HCT116 (cell line): ENCODE measurements around the gene MT1X. TPM values are rescaled to one million over a fixed set of nuclear protein-coding genes. Genes with fewer than 3 reads are reported as not detected.

Source experiments
- ATAC-seq: fragments of 200-7000 bp; cut with Tn5 transposase; 2 replicates; pipeline ENCODE4 v1.9.1; 2020; ENCODE audit warnings: mild to moderate bottlenecking, moderate library complexity
- BruUV-seq: library from RNA; stranded (reverse); fragments of 400-500 nt; replicated peaks from 2 replicates; lab custom pipeline; 2021; lab: Mats Ljungman, UMichigan
- CTCF ChIA-PET: fragments of 300-600 bp; sonication (Branson Sonifier 250); formaldehyde crosslinking; loops from one replicate; lab custom pipeline; 2021; ENCODE audit warnings: antibody characterized with exemption; lab: Charles Lee
- POLR2A ChIA-PET: fragments of 300-600, 350-600 bp; sonication (Branson Sonifier 250); formaldehyde crosslinking; loops from one replicate; lab custom pipeline; 2021; ENCODE audit warnings: antibody characterized with exemption; lab: Charles Lee
- RAD21 ChIA-PET, 2 experiments: fragments of 300-600 bp; sonication (Branson Sonifier 250); formaldehyde crosslinking; loops; one replicate each; lab custom pipeline; 2023; ENCODE audit warnings: low total read pairs in 2 of 2; ENCODE audit not compliant: uncharacterized antibody in 2 of 2, unreplicated experiment in 2 of 2, low non-redundant PET in 1 of 2; lab: Charles Lee
- DNase-seq: peaks from one replicate; pipeline ENCODE4 v3.0.0-alpha.2; 2010; ENCODE audit warnings: low read depth, low spot score
- H2AFZ ChIP-seq: fragments of 200-600 bp; shearing (Covaris generic), sonication (generic); 2 replicates; pipeline ENCODE4 v1.6.1; 2017; ENCODE audit warnings: low read depth, mixed run types, mixed read lengths, antibody characterized with exemption, low read length; ENCODE audit not compliant: poor library complexity, severe bottlenecking
- H3K27ac ChIP-seq: 2 replicates; pipeline ENCODE4 v1.5.1; 2012; ENCODE audit warnings: low read depth, low read length
- H3K27me3 ChIP-seq: fragments of 200-600 bp; sonication (generic); 2 replicates; pipeline ENCODE4 v1.6.1; 2016; ENCODE audit warnings: mixed run types, low read length, mixed read lengths; ENCODE audit not compliant: insufficient read depth
- H3K36me3 ChIP-seq, 2 experiments: fragments of 200-500 bp in 1 of 2; fragments of 200-600 bp in 1 of 2; sonication (Bioruptor generic) in 1 of 2; sonication (generic) in 1 of 2; 2 replicates each; pipeline versions ENCODE4 v1.5.1 to v1.6.1; 2014 to 2016; ENCODE audit warnings: low read length in 2 of 2, inconsistent platforms in 1 of 2, mixed read lengths in 1 of 2, mixed run types in 1 of 2; ENCODE audit not compliant: insufficient read depth in 2 of 2, control insufficient read depth in 1 of 2
- H3K4me1 ChIP-seq, 2 experiments: fragments of 200-600 bp in 1 of 2; sonication (generic) in 1 of 2; 2 replicates each; pipeline versions ENCODE4 v1.5.1 to v1.6.1; 2012 to 2017; ENCODE audit warnings: low read length in 2 of 2, inconsistent platforms in 1 of 2, mild to moderate bottlenecking in 1 of 2, mixed read lengths in 1 of 2, mixed run types in 1 of 2, moderate library complexity in 1 of 2; ENCODE audit not compliant: insufficient read depth in 2 of 2, control insufficient read depth in 1 of 2
- H3K4me2 ChIP-seq: fragments of 200-600 bp; sonication (generic); 2 replicates; pipeline ENCODE4 v1.6.1; 2017; ENCODE audit warnings: mixed run types, low read length, mixed read lengths
- H3K4me3 ChIP-seq, 2 experiments: fragments of 200-600 bp in 1 of 2; sonication (generic) in 1 of 2; replicated peaks in 1 of 2; 2 replicates each; pipeline ENCODE4 v1.5.1; 2011 to 2016; ENCODE audit warnings: low read length in 2 of 2, control low read depth in 1 of 2, low read depth in 1 of 2, mild to moderate bottlenecking in 1 of 2, mixed read lengths in 1 of 2, mixed run types in 1 of 2
- H3K79me2 ChIP-seq: fragments of 200-600 bp; sonication (generic); 2 replicates; pipeline ENCODE4 v1.6.1; 2017; ENCODE audit warnings: mild to moderate bottlenecking, mixed run types, low read length, moderate library complexity, mixed read lengths; ENCODE audit not compliant: insufficient read depth
- H3K9ac ChIP-seq: fragments of 200-600 bp; sonication (generic); 2 replicates; pipeline ENCODE4 v1.6.1; 2016; ENCODE audit warnings: low read length, mixed read lengths
- H3K9me2 ChIP-seq: fragments of 200-600 bp; sonication (generic), shearing (Covaris generic); 2 replicates; pipeline ENCODE4 v1.6.1; 2017; ENCODE audit warnings: mixed run types, mild to moderate bottlenecking, moderate library complexity; ENCODE audit not compliant: insufficient read depth
- H3K9me3 ChIP-seq, 2 experiments: fragments of 200-500 bp in 1 of 2; fragments of 200-600 bp in 1 of 2; sonication (Bioruptor generic) in 1 of 2; sonication (generic) in 1 of 2; 2 replicates each; pipeline ENCODE4 v1.6.1; 2014 to 2017; ENCODE audit warnings: low read length in 2 of 2, mixed read lengths in 2 of 2, inconsistent platforms in 1 of 2, low read depth in 1 of 2, mild to moderate bottlenecking in 1 of 2, mixed run types in 1 of 2, moderate library complexity in 1 of 2; ENCODE audit not compliant: control insufficient read depth in 1 of 2, insufficient read depth in 1 of 2
- H4K20me1 ChIP-seq: fragments of 200-600 bp; sonication (generic), shearing (Covaris generic); 2 replicates; pipeline ENCODE4 v1.6.1; 2017; ENCODE audit warnings: mixed run types, mild to moderate bottlenecking, moderate library complexity; ENCODE audit not compliant: insufficient read depth
- CBX3 ChIP-seq: IDR thresholded peaks from 2 replicates; pipeline ENCODE4 v1.6.1; 2012; ENCODE audit warnings: low read depth
- CEBPB ChIP-seq: IDR thresholded peaks from 2 replicates; pipeline ENCODE4 v1.6.1; 2012; ENCODE audit warnings: low read depth
- CTCF ChIP-seq, 3 experiments: fragments of 200-600 bp in 1 of 3; sonication (generic) in 1 of 3; IDR thresholded peaks in 2 of 3; conservative IDR thresholded peaks in 1 of 3; 2 replicates each; pipeline ENCODE4 v1.5.1; 2012 to 2017; ENCODE audit warnings: low read depth in 2 of 3, low read length in 2 of 3, antibody characterized with exemption in 1 of 3, borderline replicate concordance in 1 of 3, control low read depth in 1 of 3, mild to moderate bottlenecking in 1 of 3, mixed read lengths in 1 of 3, mixed run types in 1 of 3, moderate library complexity in 1 of 3; ENCODE audit not compliant: insufficient read depth in 1 of 3
- ELF1 ChIP-seq: IDR thresholded peaks from 2 replicates; pipeline ENCODE4 v1.6.1; 2012; ENCODE audit warnings: low read depth, borderline replicate concordance
- MAX ChIP-seq: IDR thresholded peaks from 2 replicates; pipeline ENCODE4 v1.6.1; 2012
- SP1 ChIP-seq: IDR thresholded peaks from 2 replicates; pipeline ENCODE4 v1.6.1; 2012; ENCODE audit warnings: low read depth
- TCF7L2 ChIP-seq: IDR thresholded peaks from 2 replicates; pipeline ENCODE4 v1.7.0; 2011; ENCODE audit warnings: borderline replicate concordance, inconsistent platforms; ENCODE audit not compliant: insufficient read depth, insufficient read length; ENCODE audit errors: extremely low read depth
- intact Hi-C: fragments of 100-400 bp; cut with micrococcal nuclease; formaldehyde crosslinking; loops from 2 replicates; pipeline ENCODE4 v1.10.0; 2022
- total RNA-seq: library from RNA; stranded (reverse); gene quantifications from one replicate; pipeline ENCODE4 v1.2.1, GENCODE V29; 2021; ENCODE audit not compliant: unreplicated experiment
- TF ChIP-seq, protein P1 (sequence below): IDR thresholded peaks from 2 replicates; pipeline ENCODE4 v1.6.1; 2012

The MT1X gene
- total RNA-seq, 1 experiment from 2014 or later, result 50.2 TPM

DNA sequence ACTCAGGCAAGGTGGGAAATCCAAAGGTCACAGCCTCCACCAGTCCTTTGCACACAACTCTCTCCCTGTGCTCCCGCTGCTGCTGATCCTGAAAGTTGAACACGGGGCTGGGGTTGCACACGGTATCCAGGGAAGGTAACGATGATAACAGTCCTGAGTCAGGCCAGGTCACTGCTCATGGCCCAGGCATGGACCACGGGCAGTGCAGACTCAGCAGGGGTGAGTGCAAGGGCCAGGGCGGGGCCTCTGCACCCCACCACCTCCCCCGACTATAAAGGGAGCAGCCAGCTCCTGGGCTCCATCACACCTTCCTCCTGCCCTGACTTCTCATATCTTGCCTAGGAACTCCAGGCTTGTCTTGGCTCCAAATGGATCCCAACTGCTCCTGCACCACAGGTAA is 30.7 kb upstream of the MT1X start, which contains the start of gene MT1B:
TSS of gene MT1B (plus strand) at position 301 of the 400 bp plus-strand sequence. CDS start at position 369, 68 bp downstream.
- TF ChIP-seq CBX3 (no peak), MAX (no peak)
- Histone ChIP-seq H3K4me2 (no peak within 1 kb of the TSS), H4K20me1 (no peaks in the 10 kb centered on the region), H3K4me1 (peaks cover 18 to 32% of the 10 kb centered on the region in 2 experiments), H3K9ac (no peak within 1 kb of the TSS), H3K4me3 (no peak within 1 kb of the TSS), H3K9me2 (no peaks in the 10 kb centered on the region), H3K27ac (no peak within 1 kb of the TSS), H2AFZ (no peak within 1 kb of the TSS), H3K9me3 (no peaks in the 10 kb centered on the region), H3K27me3 (no peaks in the 10 kb centered on the region), H3K79me2 (no peaks in the 10 kb centered on the region), H3K36me3 (no peaks in the 10 kb centered on the region)
- no peak for ATAC-seq
- DNase-seq, result no peak
- ChIA-PET CTCF (no interaction called here), RAD21 (no interaction called here), POLR2A (interaction anchor here (1.8 kb wide), 1 partner anchor 8 kb away, joined by 6 read pairs; no protein-coding TSS in a partner anchor)
- BruUV-seq, result no TSS peak
- intact Hi-C loops, result no loop called here

DNA sequence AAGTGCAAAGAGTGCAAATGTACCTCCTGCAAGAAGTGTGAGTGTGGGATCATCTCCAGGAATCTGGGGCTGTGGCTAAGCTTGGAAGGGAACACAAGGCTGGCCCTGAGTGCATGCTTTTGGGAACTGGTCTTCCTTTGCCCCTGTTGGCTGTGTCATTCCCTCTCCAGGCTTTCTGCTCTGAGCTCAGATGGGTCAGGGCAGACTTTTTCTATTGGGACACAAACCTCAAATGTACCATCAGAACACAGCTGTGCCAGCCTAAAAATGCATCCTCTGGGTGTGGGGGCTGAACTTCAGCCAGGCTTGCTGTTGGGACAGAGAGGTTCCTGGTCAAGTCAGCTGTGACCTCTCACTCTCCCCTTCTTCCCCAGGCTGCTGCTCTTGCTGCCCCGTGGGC is 29.7 kb upstream of the MT1X start:
- H3K4me2 ChIP-seq, result no peak overlapping the region
- RAD21 ChIA-PET, result no interaction called here
- BruUV-seq, result no TSS peak
- H3K27me3 ChIP-seq, result no peaks in the 10 kb centered on the region
- DNase-seq (no peak), ATAC-seq (no peak)
- H3K27ac ChIP-seq, result no peak overlapping the region
- CTCF ChIA-PET, result no interaction called here
- no peaks in the 10 kb centered on the region for H3K9me2 ChIP-seq
- no peaks in the 10 kb centered on the region for H3K79me2 ChIP-seq
- TF ChIP-seq ELF1 (no peak), CEBPB (no peak), TCF7L2 (no peak), SP1 (no peak), CTCF (IDR thresholded peaks at IDR 0.05 in 2 of 3, conservative IDR thresholded peaks at IDR 0.05 in 1 of 3; ENCODE audit: borderline replicate concordance in 1 of 3, insufficient read depth in 1 of 3, low read depth in 2 of 3, low read length in 2 of 3) (no peak)
- TF ChIP-seq, protein P1, sequence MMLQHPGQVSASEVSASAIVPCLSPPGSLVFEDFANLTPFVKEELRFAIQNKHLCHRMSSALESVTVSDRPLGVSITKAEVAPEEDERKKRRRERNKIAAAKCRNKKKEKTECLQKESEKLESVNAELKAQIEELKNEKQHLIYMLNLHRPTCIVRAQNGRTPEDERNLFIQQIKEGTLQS, result no peak
- H3K4me3 ChIP-seq, result no peak overlapping the region
- H4K20me1 ChIP-seq, result no peaks in the 10 kb centered on the region
- H2AFZ ChIP-seq, result no peak overlapping the region
- H3K4me1 ChIP-seq, result peaks cover 22 to 41% of the 10 kb centered on the region in 2 experiments
- H3K9me3 ChIP-seq, result no peaks in the 10 kb centered on the region
- H3K9ac ChIP-seq, result no peak overlapping the region
- intact Hi-C loops, result no loop called here
- H3K36me3 ChIP-seq, result no peaks in the 10 kb centered on the region
- POLR2A ChIA-PET, result interaction anchor here (1.8 kb wide), 1 partner anchor 9 kb away, joined by 6 read pairs; no protein-coding TSS in a partner anchor
